Thyroid gland (tissue), 4 donors: ENCODE data around the gene POLG. TPM values are rescaled to one million over a fixed set of nuclear protein-coding genes. Genes with fewer than 3 reads are reported as not detected.

Experiments
- DNase-seq, 2 donors: peaks; one replicate each; pipeline ENCODE4 v3.0.0-alpha.2; 2019
- H3K27ac ChIP-seq, 3 donors: fragments of 200-600 bp; sonication (generic); 1 replicate in 2 of 3; 2 replicates in 1 of 3; pipeline ENCODE4 v1.5.1; 2016 to 2019; ENCODE audit warnings: mild to moderate bottlenecking in 1 of 3, moderate library complexity in 1 of 3
- H3K27me3 ChIP-seq: fragments of 200-600 bp; sonication (generic); one replicate; pipeline ENCODE4 v1.5.1; 2019
- H3K36me3 ChIP-seq, 2 donors: fragments of 200-600 bp; sonication (generic); one replicate each; pipeline ENCODE4 v1.5.1; 2016 to 2019
- H3K4me1 ChIP-seq, 2 donors: fragments of 200-600 bp; sonication (generic); one replicate each; pipeline ENCODE4 v1.5.1; 2017 to 2019
- H3K4me3 ChIP-seq, 3 donors: fragments of 200-600 bp; sonication (generic); replicated peaks in 1 of 3; 1 replicate in 2 of 3; 2 replicates in 1 of 3; pipeline ENCODE4 v1.5.1; 2016; ENCODE audit warnings: mild to moderate bottlenecking in 1 of 3
- H3K9me3 ChIP-seq: fragments of 200-600 bp; sonication (generic); one replicate; pipeline ENCODE4 v1.5.1; 2017
- CTCF ChIP-seq, 6 experiments: fragments of 200-600 bp in 3 of 6; fragments of 450-650 bp in 3 of 6; sonication (generic) in 3 of 6; IDR thresholded peaks; one replicate each; pipeline ENCODE4 v1.5.1; 2016 to 2019; ENCODE audit warnings: antibody characterized with exemption in 6 of 6, mild to moderate bottlenecking in 2 of 6, inconsistent platforms in 1 of 6, moderate library complexity in 1 of 6
- POLR2A ChIP-seq, 2 donors: fragments of 450-650 bp; IDR thresholded peaks; one replicate each; pipeline ENCODE4 v1.6.1; 2017; ENCODE audit warnings: antibody characterized with exemption in 2 of 2, mild to moderate bottlenecking in 2 of 2, moderate library complexity in 1 of 2
- WGBS, 2 donors: methylation state at CpG; one replicate each; pipeline ENCODE4 v1.1.5; 2017; 5-methylcytosine and 5-hydroxymethylcytosine counted together
- intact Hi-C: fragments of 100-400 bp; cut with DNase I; formaldehyde crosslinking; loops from one replicate; pipeline ENCODE4 v1.15.1; 2023
- total RNA-seq, 4 donors: library from RNA; depleted of rRNA; stranded (reverse); fragments of >200 nt; gene quantifications; one replicate each; pipeline ENCODE4 v1.2.3, GENCODE V29; 2016

The POLG gene
- total RNA-seq, 4 donors from 2014 or later: 31.2 to 78.8 (median 61.0) TPM

- TF ChIP-seq CTCF (IDR thresholded peaks at IDR 0.05): no peak
- no peak for TF ChIP-seq POLR2A (IDR thresholded peaks at IDR 0.05)
- WGBS, 2 donors: 28 to 32% methylated on average over 14 to 24 of the region's 31 CpGs
- no peak overlapping the region for H3K27ac ChIP-seq
- peaks cover 16% of the 10 kb centered on the region for H3K27me3 ChIP-seq
- DNase-seq: no peak
- H3K9me3 ChIP-seq: no peaks in the 10 kb centered on the region
- intact Hi-C loops: no loop called here
- H3K36me3 ChIP-seq: no peaks in the 10 kb centered on the region
- peaks cover 0 to 11% of the 10 kb centered on the region in 2 donors for H3K4me1 ChIP-seq
- no peak overlapping the region for H3K4me3 ChIP-seq
These were observed 42.6 kb upstream of the POLG start for GRCh38 chr15:89377024-89377841.

GRCh38 chr15:89376388-89376787, 41.8 kb upstream of the POLG start:
- Histone ChIP-seq H3K27ac (no peak overlapping the region), H3K36me3 (no peaks in the 10 kb centered on the region), H3K27me3 (peaks cover 19% of the 10 kb centered on the region), H3K4me1 (peaks cover 0 to 15% of the 10 kb centered on the region in 2 donors), H3K4me3 (no peak overlapping the region), H3K9me3 (no peaks in the 10 kb centered on the region)
- intact Hi-C loops: no loop called here
- WGBS, 2 donors: 59 to 85% methylated on average over 2 of the region's 2 CpGs
- DNase-seq: no peak
- no peak for TF ChIP-seq CTCF (IDR thresholded peaks at IDR 0.05)
- no peak for TF ChIP-seq POLR2A (IDR thresholded peaks at IDR 0.05)

- TF ChIP-seq CTCF (IDR thresholded peaks at IDR 0.05): no peak
- no peak for TF ChIP-seq POLR2A (IDR thresholded peaks at IDR 0.05)
- Histone ChIP-seq H3K27ac (no peak overlapping the region), H3K4me3 (no peak overlapping the region), H3K4me1 (peaks cover 6 to 21% of the 10 kb centered on the region in 2 donors), H3K36me3 (no peaks in the 10 kb centered on the region), H3K9me3 (no peaks in the 10 kb centered on the region), H3K27me3 (peaks cover 19% of the 10 kb centered on the region)
- no peak for DNase-seq
- WGBS, 2 donors: 25 to 43% methylated on average over 9 of the region's 9 CpGs
- intact Hi-C loops: no loop called here
These were observed 40.7 kb upstream of the POLG start for GRCh38 chr15:89375093-89376005.

DNA sequence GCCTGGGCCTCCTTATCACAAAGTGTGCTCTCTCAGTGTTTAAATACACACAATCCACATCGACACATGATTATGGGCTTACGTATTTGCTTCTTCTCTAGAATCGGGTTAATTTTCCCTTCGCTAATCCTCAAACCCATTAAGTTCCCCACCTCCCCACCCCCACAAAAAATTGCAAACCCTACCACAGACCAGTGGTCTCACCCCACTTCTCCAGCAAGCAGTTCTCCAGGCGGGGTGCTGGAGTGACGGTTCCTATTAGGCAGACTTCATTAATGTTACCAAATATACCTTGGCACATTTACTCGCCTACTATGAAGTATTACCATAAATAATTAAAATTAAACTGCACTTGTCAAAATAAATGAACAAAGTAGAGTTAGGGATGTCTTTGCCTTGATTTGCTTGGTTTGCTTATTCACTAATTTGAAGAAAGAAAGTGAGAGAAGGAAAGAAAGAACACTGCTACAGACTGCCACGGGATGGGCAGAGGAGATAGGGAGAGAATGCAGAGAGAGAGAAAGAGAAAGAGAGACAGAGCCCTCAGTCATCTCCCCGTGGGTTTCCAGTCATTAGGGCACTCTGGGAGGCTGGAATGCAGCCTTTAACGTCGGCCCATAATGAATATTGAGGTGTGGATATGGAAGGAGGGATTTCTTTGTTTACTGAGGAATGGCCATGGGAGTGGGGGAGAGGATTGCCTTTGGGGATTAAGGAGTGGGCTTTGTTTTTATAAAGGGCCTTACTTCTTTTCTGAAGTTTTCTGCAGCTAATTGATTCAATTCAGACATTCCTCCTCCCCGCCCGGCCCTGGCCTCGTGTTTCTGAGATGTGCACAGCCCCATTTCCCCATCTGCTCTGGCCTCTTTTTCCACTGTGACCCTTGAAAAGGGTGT, 39.7 kb upstream of the POLG start:
- peaks cover 6 to 21% of the 10 kb centered on the region in 2 donors for H3K4me1 ChIP-seq
- H3K4me3 ChIP-seq: no peak overlapping the region
- peaks cover 19% of the 10 kb centered on the region for H3K27me3 ChIP-seq
- no peak overlapping the region for H3K27ac ChIP-seq
- H3K36me3 ChIP-seq: no peaks in the 10 kb centered on the region
- WGBS, 2 donors: 50 to 58% methylated on average over 14 of the region's 14 CpGs
- no peaks in the 10 kb centered on the region for H3K9me3 ChIP-seq
- TF ChIP-seq POLR2A (IDR thresholded peaks at IDR 0.05) (no peak), CTCF (IDR thresholded peaks at IDR 0.05) (no peak)
- intact Hi-C loops: no loop called here
- DNase-seq: no peak
